Measurements from ENCODE around the gene TMEM238L.

The TMEM238L gene

GRCh38 chr17:10751563-10751962, 52.3 kb downstream of the TMEM238L start:
- Histone ChIP-seq H3K36me3 (ENCODE audit: control insufficient read depth, insufficient read depth, low read length) (no peaks in the 10 kb centered on the region), H3K9ac (ENCODE audit: low read length) (no peak overlapping the region), H3K4me1 (ENCODE audit: control insufficient read depth, insufficient read depth, low read length) (peaks cover 64% of the 10 kb centered on the region), H3K27me3 (ENCODE audit: control insufficient read depth, insufficient read depth, low read length) (no peaks in the 10 kb centered on the region), H3K4me3 (ENCODE audit: low read length) (no peak overlapping the region), H3K9me3 (ENCODE audit: control insufficient read depth, low read length) (no peaks in the 10 kb centered on the region)

GRCh38 chr17:10750210-10750609, 53.7 kb downstream of the TMEM238L start:
- H3K4me1 ChIP-seq (ENCODE audit: control insufficient read depth, insufficient read depth, low read length) = peaks cover 58% of the 10 kb centered on the region
- no peaks in the 10 kb centered on the region for H3K27me3 ChIP-seq (ENCODE audit: control insufficient read depth, insufficient read depth, low read length)
- no peaks in the 10 kb centered on the region for H3K9me3 ChIP-seq (ENCODE audit: control insufficient read depth, low read length)
- H3K36me3 ChIP-seq (ENCODE audit: control insufficient read depth, insufficient read depth, low read length) = no peaks in the 10 kb centered on the region
- H3K9ac ChIP-seq (ENCODE audit: low read length) = no peak overlapping the region
- no peak overlapping the region for H3K4me3 ChIP-seq (ENCODE audit: low read length)

- Histone ChIP-seq H3K9me3 (ENCODE audit: control insufficient read depth, low read length) (no peaks in the 10 kb centered on the region), H3K9ac (ENCODE audit: low read length) (no peak overlapping the region), H3K4me3 (ENCODE audit: low read length) (no peak overlapping the region), H3K27me3 (ENCODE audit: control insufficient read depth, insufficient read depth, low read length) (no peaks in the 10 kb centered on the region), H3K36me3 (ENCODE audit: control insufficient read depth, insufficient read depth, low read length) (no peaks in the 10 kb centered on the region), H3K4me1 (ENCODE audit: control insufficient read depth, insufficient read depth, low read length) (peaks cover 56% of the 10 kb centered on the region)
Measured at GRCh38 chr17:10748531-10749181, 55.2 kb downstream of the TMEM238L start.

GRCh38 chr17:10745231-10745630, 58.7 kb downstream of the TMEM238L start:
- H3K36me3 ChIP-seq (ENCODE audit: control insufficient read depth, insufficient read depth, low read length) = no peaks in the 10 kb centered on the region
- H3K4me1 ChIP-seq (ENCODE audit: control insufficient read depth, insufficient read depth, low read length) = peaks cover 68% of the 10 kb centered on the region
- peak overlapping the region; percentile 30 for H3K9ac ChIP-seq (ENCODE audit: low read length)
- H3K27me3 ChIP-seq (ENCODE audit: control insufficient read depth, insufficient read depth, low read length) = no peaks in the 10 kb centered on the region
- H3K4me3 ChIP-seq (ENCODE audit: low read length) = no peak overlapping the region
- H3K9me3 ChIP-seq (ENCODE audit: control insufficient read depth, low read length) = no peaks in the 10 kb centered on the region

All from mucosa of stomach (tissue), 1 donor.